ENCODE data around the gene ALDOB. TPM values are rescaled to one million over a fixed set of nuclear protein-coding genes. Genes with fewer than 3 reads are reported as not detected.

Gene ALDOB
- total and polyA plus RNA-seq, 2 of the 13 experiments (the other 11 are each of a cell fraction or from before 2014, with no cell fraction given), result 0.29 to 0.97 TPM

- ChIA-PET CTCF (ENCODE audit: low intra/inter-chr PET ratio, low total read pairs) (no interaction called here), POLR2A (interaction anchor here (0.7 to 1.1 kb wide), 2 partner anchors 8 to 11 kb away, joined by 3 read pairs; no protein-coding TSS in a partner anchor)
- H4K20me1 ChIP-seq (ENCODE audit: insufficient read depth, low read length), result 0 out of 2 replicates have a peak, but pooled peaks cover 7% of the 10 kb centered on the region
- peaks cover 28 to 84% of the 10 kb centered on the region in 2 experiments for H3K36me3 ChIP-seq (replicated peaks in 1 of 2; ENCODE audit: control insufficient read depth in 1 of 2, insufficient read depth in 2 of 2, low read length in 2 of 2)
- TF ChIP-seq THAP11 (CRISPR knock-in tag; IDR thresholded peaks at IDR 0.05) (0 out of 2 replicates have a peak, but pooled peaks have one; percentile 5), ATF4 (CRISPR knock-in tag; IDR thresholded peaks at IDR 0.05) (peak in 1 of 2 experiments; percentile 66; a peak in 1 of 4 replicates), NFE2L2 (IDR thresholded peaks at IDR 0.05; ENCODE audit: low read length) (peak; percentile 31; the same call in 1 of the 2 replicates), ZNF362 (CRISPR knock-in tag; IDR thresholded peaks at IDR 0.05; ENCODE audit: borderline replicate concordance) (no peak), CEBPB (IDR thresholded peaks at IDR 0.05; ENCODE audit: borderline replicate concordance, low read depth, low read length) (peak; percentile 36; the same call in 1 of the 2 replicates), GLI4 (CRISPR knock-in tag; IDR thresholded peaks at IDR 0.05; ENCODE audit: borderline replicate concordance) (no peak), CEBPG (CRISPR knock-in tag; IDR thresholded peaks at IDR 0.05) (peak; percentile 56; the same call in 1 of the 2 replicates), IRX3 (CRISPR knock-in tag; IDR thresholded peaks at IDR 0.05; ENCODE audit: borderline replicate concordance, low read depth) (no peak), KAT7 (CRISPR knock-in tag; IDR thresholded peaks at IDR 0.05; ENCODE audit: borderline replicate concordance) (no peak), STAG1 (CRISPR knock-in tag; IDR thresholded peaks at IDR 0.05) (no peak), ZNF253 (CRISPR knock-in tag; IDR thresholded peaks at IDR 0.05; ENCODE audit: borderline replicate concordance) (no peak)
- TF ChIP-seq, protein P1, sequence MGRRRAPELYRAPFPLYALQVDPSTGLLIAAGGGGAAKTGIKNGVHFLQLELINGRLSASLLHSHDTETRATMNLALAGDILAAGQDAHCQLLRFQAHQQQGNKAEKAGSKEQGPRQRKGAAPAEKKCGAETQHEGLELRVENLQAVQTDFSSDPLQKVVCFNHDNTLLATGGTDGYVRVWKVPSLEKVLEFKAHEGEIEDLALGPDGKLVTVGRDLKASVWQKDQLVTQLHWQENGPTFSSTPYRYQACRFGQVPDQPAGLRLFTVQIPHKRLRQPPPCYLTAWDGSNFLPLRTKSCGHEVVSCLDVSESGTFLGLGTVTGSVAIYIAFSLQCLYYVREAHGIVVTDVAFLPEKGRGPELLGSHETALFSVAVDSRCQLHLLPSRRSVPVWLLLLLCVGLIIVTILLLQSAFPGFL (CRISPR knock-in tag; IDR thresholded peaks at IDR 0.05), result no peak
- H3K27ac ChIP-seq (ENCODE audit: extremely low read length, insufficient read depth, low read length), result no peak overlapping the region
- no peak overlapping the region for H2AFZ ChIP-seq (ENCODE audit: low read length)
- in situ Hi-C loops (cut with HindIII; ENCODE audit: extremely low pct_ligation_motif_present, low pct_unique_long_range_greater_than_20kb) (no loop called here), intact Hi-C loops (cut with micrococcal nuclease; ENCODE audit: unreplicated experiment) (loop anchor here (1.0 kb wide), 1 partner anchor 17 kb away; no protein-coding TSS in a partner anchor)
- peaks cover 13% of the 10 kb centered on the region; the same call in 1 of the 2 replicates for H3K9me3 ChIP-seq (ENCODE audit: low read length)
- ATAC-seq, result no peak
- peaks cover 60% of the 10 kb centered on the region for H3K4me1 ChIP-seq (ENCODE audit: insufficient read depth, low read length)
- 94% methylated on average over 9 of the region's 9 CpGs for WGBS (ENCODE audit: low lambda C conversion rate)
- FAIRE-seq, result no peak
- no peak overlapping the region for H3K4me2 ChIP-seq (ENCODE audit: low read depth, low read length)
- H3K27me3 ChIP-seq (ENCODE audit: control insufficient read depth in 1 of 2, insufficient read depth in 2 of 2, low read length in 2 of 2), result no peaks in the 10 kb centered on the region; a peak in 1 of 5 replicates
- H3K9ac ChIP-seq (ENCODE audit: insufficient read depth, low read depth, low read length), result no peak overlapping the region
- peaks cover 48% of the 10 kb centered on the region for H3K79me2 ChIP-seq (ENCODE audit: insufficient read depth, low read length)
- no peak for DNase-seq (ENCODE audit: low spot score)
- BruUV-seq (replicated peaks), result no TSS peak
- H3K4me3 ChIP-seq (replicated peaks in 1 of 3; ENCODE audit: insufficient read depth in 1 of 3, low read depth in 2 of 3, low read length in 3 of 3), result no peak overlapping the region
These were observed 31.9 kb downstream of the ALDOB start for GRCh38 chr9:101403516-101404285.
